GM23248 (cell line): Measurements from ENCODE around the gene LRFN3. TPM values are rescaled to one million over a fixed set of nuclear protein-coding genes. Genes with fewer than 3 reads are reported as not detected.
"Not testable (repeated sequence)": the region's sequence is repeated elsewhere in the genome, so short reads cannot be mapped to it uniquely, and the experiment has no call there.

ENCODE experiments used
- DNase-seq: peaks from one replicate; pipeline ENCODE4 v3.0.0-alpha.2; 2015
- H2AFZ ChIP-seq: fragments of 200-600 bp; sonication (generic); 2 replicates; pipeline ENCODE4 v1.6.1; 2016; ENCODE audit warnings: antibody characterized with exemption
- H3F3A ChIP-seq: fragments of 200-600 bp; sonication (generic); 2 replicates; pipeline ENCODE4 v1.6.1; 2016; ENCODE audit warnings: mild to moderate bottlenecking, antibody characterized with exemption, mixed run types; ENCODE audit not compliant: insufficient read depth
- H3K27ac ChIP-seq: fragments of 200-600 bp; sonication (generic); 2 replicates; pipeline ENCODE4 v1.5.1; 2016; ENCODE audit warnings: mild to moderate bottlenecking
- H3K27me3 ChIP-seq: fragments of 200-600 bp; sonication (generic); replicated peaks from 2 replicates; pipeline ENCODE4 v1.6.1; 2016; ENCODE audit warnings: mild to moderate bottlenecking; ENCODE audit not compliant: insufficient read depth
- H3K36me3 ChIP-seq: fragments of 200-600 bp; sonication (generic); 2 replicates; pipeline ENCODE4 v1.6.1; 2016; ENCODE audit warnings: low read depth, mild to moderate bottlenecking
- H3K4me1 ChIP-seq: fragments of 200-600 bp; sonication (generic); 2 replicates; pipeline ENCODE4 v1.6.1; 2016; ENCODE audit warnings: mild to moderate bottlenecking; ENCODE audit not compliant: insufficient read depth
- H3K4me2 ChIP-seq: fragments of 200-600 bp; sonication (generic); one replicate; pipeline ENCODE4 v1.6.1; 2016; ENCODE audit warnings: mild to moderate bottlenecking; ENCODE audit not compliant: unreplicated experiment
- H3K4me3 ChIP-seq: fragments of 200-600 bp; sonication (generic); 2 replicates; pipeline ENCODE4 v1.5.1; 2016; ENCODE audit warnings: mild to moderate bottlenecking
- H3K79me2 ChIP-seq: fragments of 200-600 bp; sonication (generic); 2 replicates; pipeline ENCODE4 v1.6.1; 2016; ENCODE audit warnings: mild to moderate bottlenecking; ENCODE audit not compliant: insufficient read depth
- H3K9ac ChIP-seq: fragments of 200-600 bp; sonication (generic); 2 replicates; pipeline ENCODE4 v1.6.1; 2016; ENCODE audit warnings: mild to moderate bottlenecking
- H3K9me2 ChIP-seq: fragments of 200-600 bp; sonication (generic); 2 replicates; pipeline ENCODE4 v1.6.1; 2016; ENCODE audit warnings: mixed run types, mild to moderate bottlenecking, moderate library complexity; ENCODE audit not compliant: insufficient read depth
- H3K9me3 ChIP-seq: fragments of 200-600 bp; sonication (generic); one replicate; pipeline ENCODE4 v1.6.1; 2017; ENCODE audit warnings: low read depth
- H4K20me1 ChIP-seq: fragments of 200-600 bp; sonication (generic); 2 replicates; pipeline ENCODE4 v1.6.0; 2016; ENCODE audit not compliant: insufficient read depth
- EZH2 ChIP-seq: fragments of 200-600 bp; sonication (generic); IDR thresholded peaks from 2 replicates; pipeline ENCODE4 v1.6.1; 2018; ENCODE audit warnings: antibody characterized with exemption, mild to moderate bottlenecking; ENCODE audit not compliant: insufficient read depth, poor library complexity, severe bottlenecking
- EZH2phosphoT487 ChIP-seq: fragments of 200-600 bp; sonication (generic); IDR thresholded peaks from 2 replicates; pipeline ENCODE4 v1.6.1; 2018; ENCODE audit warnings: antibody characterized with exemption, moderate library complexity, mild to moderate bottlenecking, low read depth; ENCODE audit not compliant: insufficient read depth
- WGBS, 2 experiments: methylation state at CpG; one replicate each; pipeline ENCODE4 v1.1.6; 2015 to 2017; ENCODE audit warnings: low lambda C conversion rate in 2 of 2, low coverage in 1 of 2; ENCODE audit errors: missing lambda C conversion rate in 2 of 2; 5-methylcytosine and 5-hydroxymethylcytosine counted together
- in situ Hi-C: fragments of 300-500 bp; cut with MboI; formaldehyde crosslinking; loops from 2 replicates; pipeline ENCODE4 v1.15.0; 2020
- polyA plus RNA-seq: library from polyadenylated mRNA; unstranded; fragments of >200 nt; fragmentation: Nextera tagmentation; extraction: Ambion mirVana; gene quantifications from 2 replicates; pipeline ENCODE4 v1.2.1, GENCODE V29; 2016
- total RNA-seq: library from RNA; depleted of rRNA; stranded (reverse); fragments of >200 nt; shearing (Covaris generic); gene quantifications from 2 replicates; pipeline ENCODE4 v1.2.3, GENCODE V29; 2014

LRFN3 gene
- total and polyA plus RNA-seq, 2 experiments from 2014 or later, result 7.5 to 9.4 TPM

DNA sequence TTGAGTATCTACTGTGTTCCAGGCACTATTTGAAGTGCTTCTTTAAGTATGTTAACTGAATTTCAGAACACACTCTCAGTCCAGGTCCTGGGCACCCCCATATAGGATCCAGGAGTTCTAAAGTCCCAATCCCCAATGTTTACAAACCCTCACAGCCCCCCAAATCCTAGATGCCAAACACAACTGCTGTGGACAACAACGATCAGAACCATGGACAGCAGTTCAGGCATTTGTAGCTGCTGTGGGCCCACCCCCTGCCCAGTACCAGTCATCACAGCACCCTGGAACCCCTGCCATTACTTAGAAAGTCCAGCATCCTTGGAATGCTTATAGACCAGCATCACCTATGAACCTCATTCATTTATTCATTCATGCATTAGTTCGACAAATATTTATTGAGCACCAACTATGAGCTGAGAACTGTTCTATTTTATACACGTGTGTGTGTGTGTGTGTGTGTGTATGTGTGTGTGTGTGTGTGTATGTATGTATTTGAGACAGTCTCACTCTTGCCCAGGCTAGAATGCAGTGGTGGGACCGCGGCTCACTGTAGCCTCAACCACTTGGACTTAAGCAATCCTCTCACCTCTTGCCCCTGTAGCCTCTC lies 39.5 kb downstream of the LRFN3 start:
- WGBS, 2 experiments, result 46 to 48% methylated on average over 5 of the region's 5 CpGs
- no peak overlapping the region for H2AFZ ChIP-seq
- no peaks in the 10 kb centered on the region for H3K9me3 ChIP-seq
- H3K27ac ChIP-seq, result no peak overlapping the region
- TF ChIP-seq EZH2phosphoT487 (no peak), EZH2 (no peak)
- in situ Hi-C loops, result no loop called here
- H3F3A ChIP-seq, result no peaks in the 10 kb centered on the region
- no peaks in the 10 kb centered on the region for H3K27me3 ChIP-seq
- no peak overlapping the region for H3K9ac ChIP-seq
- no peak overlapping the region for H3K4me2 ChIP-seq
- no peaks in the 10 kb centered on the region for H3K4me1 ChIP-seq
- H3K36me3 ChIP-seq, result no peaks in the 10 kb centered on the region
- no peaks in the 10 kb centered on the region for H4K20me1 ChIP-seq
- no peaks in the 10 kb centered on the region for H3K79me2 ChIP-seq
- no peak overlapping the region for H3K4me3 ChIP-seq
- peak; percentile 56 for DNase-seq
- H3K9me2 ChIP-seq, result no peaks in the 10 kb centered on the region

DNA sequence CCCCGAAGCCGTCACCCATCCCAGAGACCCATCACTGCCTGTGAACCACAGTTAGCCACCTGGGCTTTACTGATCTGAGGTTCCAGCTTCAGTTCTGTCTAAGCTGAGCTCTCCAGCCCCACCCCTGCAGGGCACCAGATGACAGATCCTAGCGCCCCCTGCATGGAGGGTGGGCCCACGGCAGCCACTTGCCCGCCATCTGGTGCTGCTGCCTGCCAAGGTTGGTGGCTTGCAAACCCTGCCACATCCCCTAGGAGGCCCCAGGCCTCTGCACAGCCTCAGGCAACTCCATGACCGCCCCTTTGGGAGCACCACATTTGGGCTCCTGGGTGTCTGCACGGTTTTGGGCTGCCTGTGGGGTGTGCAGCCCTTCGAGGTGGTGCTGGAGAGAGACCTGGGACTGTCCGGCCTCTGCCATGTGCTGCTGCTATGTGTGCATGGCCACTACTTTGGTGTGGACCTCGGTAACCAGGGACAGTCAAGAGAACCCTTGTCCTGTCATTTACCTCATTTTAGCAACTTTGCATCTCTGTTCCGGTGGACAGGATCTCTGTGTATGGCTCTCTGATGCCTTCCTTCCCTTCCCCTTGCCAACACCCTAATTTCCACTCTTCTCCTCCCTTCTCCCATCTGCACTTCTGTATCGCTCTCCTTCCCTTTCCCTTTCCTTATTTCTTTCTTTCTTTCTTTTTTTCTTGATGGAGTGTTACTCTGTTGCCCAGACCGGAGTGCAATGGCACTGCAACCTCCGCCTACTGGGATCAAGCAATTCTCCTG lies 41.5 kb downstream of the LRFN3 start:
- peak; percentile 6 for DNase-seq
- H3K9ac ChIP-seq, result no peak overlapping the region
- no peaks in the 10 kb centered on the region for H3F3A ChIP-seq
- no peaks in the 10 kb centered on the region for H3K9me3 ChIP-seq
- no peak overlapping the region for H3K4me3 ChIP-seq
- 30 to 39% methylated on average over 14 of the region's 14 CpGs for WGBS, 2 experiments
- H3K27me3 ChIP-seq, result no peaks in the 10 kb centered on the region
- H3K36me3 ChIP-seq, result no peaks in the 10 kb centered on the region
- TF ChIP-seq EZH2phosphoT487 (no peak), EZH2 (no peak)
- H2AFZ ChIP-seq, result no peak overlapping the region
- H3K9me2 ChIP-seq, result no peaks in the 10 kb centered on the region
- no peaks in the 10 kb centered on the region for H3K4me1 ChIP-seq
- no peak overlapping the region for H3K27ac ChIP-seq
- in situ Hi-C loops, result no loop called here
- no peaks in the 10 kb centered on the region for H4K20me1 ChIP-seq
- H3K4me2 ChIP-seq, result no peak overlapping the region
- H3K79me2 ChIP-seq, result no peaks in the 10 kb centered on the region

DNA sequence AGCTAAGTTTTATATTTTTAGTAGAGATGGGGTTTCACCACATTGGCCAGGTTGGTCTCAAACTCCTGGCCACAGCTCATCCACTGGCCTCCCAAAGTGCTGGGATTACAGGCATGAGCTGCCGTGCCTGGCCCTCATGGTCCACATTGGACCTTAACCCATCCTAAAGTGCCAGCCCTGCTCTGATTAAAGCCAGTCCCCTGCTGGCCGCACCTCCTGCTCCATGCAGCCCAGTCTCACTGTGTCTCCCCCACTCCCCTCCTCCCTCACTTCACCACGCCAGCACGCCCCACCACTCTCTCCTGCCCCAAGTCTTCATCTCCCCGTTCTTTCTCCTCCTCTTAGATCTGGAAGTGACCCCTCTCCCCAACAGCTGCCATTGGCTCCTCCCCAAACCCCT lies 42.1 kb downstream of the LRFN3 start:
- no peaks in the 10 kb centered on the region for H4K20me1 ChIP-seq
- 43 to 80% methylated on average over 1 to 5 of the region's 5 CpGs for WGBS, 2 experiments
- no peak overlapping the region for H3K4me3 ChIP-seq
- no peaks in the 10 kb centered on the region for H3K79me2 ChIP-seq
- no peaks in the 10 kb centered on the region for H3K4me1 ChIP-seq
- no peak overlapping the region for H3K9ac ChIP-seq
- no peak overlapping the region for H2AFZ ChIP-seq
- H3F3A ChIP-seq, result no peaks in the 10 kb centered on the region
- no peak for DNase-seq
- TF ChIP-seq EZH2phosphoT487 (no peak), EZH2 (no peak)
- H3K9me2 ChIP-seq, result no peaks in the 10 kb centered on the region
- no peaks in the 10 kb centered on the region for H3K9me3 ChIP-seq
- no peaks in the 10 kb centered on the region for H3K27me3 ChIP-seq
- no peaks in the 10 kb centered on the region for H3K36me3 ChIP-seq
- no peak overlapping the region for H3K4me2 ChIP-seq
- no peak overlapping the region for H3K27ac ChIP-seq
- in situ Hi-C loops, result no loop called here

DNA sequence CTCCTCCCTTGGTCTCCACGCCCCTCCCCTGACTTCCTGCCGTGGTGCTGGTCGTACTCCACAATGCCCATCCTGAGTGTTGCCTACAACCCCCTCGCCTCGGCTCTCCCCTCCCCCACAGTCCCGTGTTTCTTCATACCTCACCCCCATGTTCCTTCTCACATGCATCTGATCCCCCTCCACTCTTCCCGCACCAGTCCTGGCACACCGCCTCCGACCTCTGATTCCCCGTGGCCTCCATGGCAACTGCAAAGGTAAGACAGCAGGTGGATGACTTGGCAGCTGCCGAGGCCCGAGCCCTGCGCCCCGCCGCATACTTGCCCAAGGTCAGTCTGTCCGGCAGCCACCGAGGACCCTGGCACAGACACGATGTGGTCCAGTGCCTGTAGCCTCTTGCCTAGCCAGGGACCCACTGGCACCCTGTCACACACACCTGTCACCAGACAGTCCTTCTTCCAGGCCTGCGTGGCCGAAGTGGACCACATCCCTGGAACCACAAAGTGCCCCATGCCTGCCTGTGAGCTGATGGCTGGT lies 42.7 kb downstream of the LRFN3 start:
- no peak overlapping the region for H3K27ac ChIP-seq
- H3K79me2 ChIP-seq, result no peaks in the 10 kb centered on the region
- in situ Hi-C loops, result no loop called here
- no peaks in the 10 kb centered on the region for H3K4me1 ChIP-seq
- H3K9me2 ChIP-seq, result no peaks in the 10 kb centered on the region
- no peaks in the 10 kb centered on the region for H3F3A ChIP-seq
- no peak overlapping the region for H3K9ac ChIP-seq
- H3K9me3 ChIP-seq, result no peaks in the 10 kb centered on the region
- no peak overlapping the region for H3K4me2 ChIP-seq
- no peak for DNase-seq
- no peaks in the 10 kb centered on the region for H4K20me1 ChIP-seq
- H3K4me3 ChIP-seq, result no peak overlapping the region
- no peaks in the 10 kb centered on the region for H3K27me3 ChIP-seq
- 53 to 70% methylated on average over 15 to 20 of the region's 20 CpGs for WGBS, 2 experiments
- no peak for TF ChIP-seq EZH2phosphoT487
- TF ChIP-seq EZH2, result no peak
- H3K36me3 ChIP-seq, result no peaks in the 10 kb centered on the region
- no peak overlapping the region for H2AFZ ChIP-seq

DNA sequence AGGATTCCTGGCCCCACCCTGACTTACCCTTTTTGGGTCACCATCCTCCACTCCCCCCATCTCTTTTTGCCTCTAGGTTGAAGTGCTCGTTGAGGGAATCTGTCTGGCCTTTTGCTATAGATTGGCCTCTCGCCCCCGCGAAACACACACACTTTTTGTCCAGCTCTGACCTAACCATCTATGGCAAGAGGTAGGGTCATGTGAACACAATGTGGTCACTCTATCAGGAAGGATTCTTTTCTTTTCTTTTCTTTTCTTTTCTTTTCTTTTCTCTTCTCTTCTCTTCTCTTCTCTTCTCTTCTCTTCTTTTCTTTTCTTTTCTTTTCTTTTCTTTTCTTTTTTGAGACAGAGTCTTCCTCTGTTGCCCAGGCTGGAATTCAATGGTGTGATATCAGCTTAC lies 44.8 kb downstream of the LRFN3 start:
- H3K9ac ChIP-seq, H3K4me2 ChIP-seq, DNase-seq, H3K9me3 ChIP-seq, H3K4me3 ChIP-seq, H3K27me3 ChIP-seq, H4K20me1 ChIP-seq, H3K4me1 ChIP-seq, H2AFZ ChIP-seq, H3K79me2 ChIP-seq, H3K36me3 ChIP-seq, H3K9me2 ChIP-seq, H3K27ac ChIP-seq, H3F3A ChIP-seq, in situ Hi-C loops: not testable (repeated sequence)
- WGBS, 2 experiments, result 45 to 58% methylated on average over 4 of the region's 4 CpGs
